CD8-positive, alpha-beta memory T cell (primary cell): ENCODE measurements around the gene VWA5B1. TPM values are rescaled to one million over a fixed set of nuclear protein-coding genes. Genes with fewer than 3 reads are reported as not detected.

ENCODE experiments used
- CTCF ChIA-PET: fragments of 350-600 bp; sonication (Branson Sonifier 250); formaldehyde crosslinking; loops from one replicate; lab custom pipeline; 2021; ENCODE audit warnings: antibody characterized with exemption; lab: Charles Lee
- POLR2A ChIA-PET: fragments of 350-600 bp; sonication (Branson Sonifier 250); formaldehyde crosslinking; loops from one replicate; lab custom pipeline; 2021; ENCODE audit warnings: antibody characterized with exemption; lab: Charles Lee
- DNase-seq, 5 donors: peaks; one replicate each; pipeline versions ENCODE4 v3.0.0 to v3.0.0-alpha.2; 2020 to 2022; ENCODE audit warnings: mixed read lengths in 1 of 5
- H3K27ac ChIP-seq: one replicate; pipeline ENCODE4 v1.7.0; 2013; ENCODE audit warnings: low read depth, mild to moderate bottlenecking, low read length, moderate library complexity
- H3K27me3 ChIP-seq: 2 replicates; pipeline ENCODE4 v1.7.0; 2013; ENCODE audit warnings: low read length, mild to moderate bottlenecking; ENCODE audit not compliant: insufficient read depth, poor library complexity, severe bottlenecking
- H3K36me3 ChIP-seq: 2 replicates; pipeline ENCODE4 v1.7.0; 2013; ENCODE audit warnings: mild to moderate bottlenecking, low read length, moderate library complexity; ENCODE audit not compliant: insufficient read depth
- H3K4me1 ChIP-seq: 2 replicates; pipeline ENCODE4 v1.7.0; 2013; ENCODE audit warnings: mild to moderate bottlenecking, low read length, moderate library complexity; ENCODE audit not compliant: insufficient read depth
- H3K4me3 ChIP-seq: 2 replicates; pipeline ENCODE4 v1.7.0; 2013; ENCODE audit warnings: mild to moderate bottlenecking, low read length
- H3K9me3 ChIP-seq: 2 replicates; pipeline ENCODE4 v1.7.0; 2013; ENCODE audit warnings: mild to moderate bottlenecking, low read length
- H3K27ac Mint-ChIP-seq, 8 donors: one replicate each; pipeline ENCODE4 v1.8.0; 2020 to 2021; ENCODE audit warnings: mixed read lengths in 8 of 8, mild to moderate bottlenecking in 6 of 8, inconsistent platforms in 3 of 8, moderate library complexity in 3 of 8
- H3K27me3 Mint-ChIP-seq, 2 donors: one replicate each; pipeline ENCODE4 v1.8.0; 2020 to 2021; ENCODE audit warnings: mixed read lengths in 2 of 2, mild to moderate bottlenecking in 1 of 2, moderate library complexity in 1 of 2
- H3K36me3 Mint-ChIP-seq, 3 donors: one replicate each; pipeline ENCODE4 v1.8.0; 2020 to 2021; ENCODE audit warnings: mixed read lengths in 3 of 3, inconsistent platforms in 1 of 3, mild to moderate bottlenecking in 1 of 3
- H3K4me1 Mint-ChIP-seq, 3 donors: one replicate each; pipeline ENCODE4 v1.8.0; 2020 to 2021; ENCODE audit warnings: mixed read lengths in 3 of 3, inconsistent platforms in 1 of 3, mild to moderate bottlenecking in 1 of 3
- H3K4me3 Mint-ChIP-seq, 7 donors: one replicate each; pipeline ENCODE4 v1.8.0; 2020 to 2021; ENCODE audit warnings: mixed read lengths in 7 of 7, mild to moderate bottlenecking in 6 of 7, moderate library complexity in 4 of 7, inconsistent platforms in 2 of 7
- H3K9me3 Mint-ChIP-seq, 5 donors: one replicate each; pipeline ENCODE4 v1.8.0; 2020 to 2022; ENCODE audit warnings: mixed read lengths in 5 of 5, mild to moderate bottlenecking in 3 of 5, moderate library complexity in 2 of 5, inconsistent platforms in 1 of 5
- polyA plus RNA-seq: library from polyadenylated mRNA; unstranded; fragments of 300-500 nt; fragmentation: Illumina TruSeq; gene quantifications from one replicate; pipeline ENCODE4 v1.2.3, GENCODE V29; 2021
- total RNA-seq, 2 experiments: library from RNA; stranded (reverse); gene quantifications; one replicate each; pipeline ENCODE4 v1.2.3, GENCODE V29; 2021

Gene VWA5B1
- total and polyA plus RNA-seq, 3 experiments from 2014 or later = not detected

DNA sequence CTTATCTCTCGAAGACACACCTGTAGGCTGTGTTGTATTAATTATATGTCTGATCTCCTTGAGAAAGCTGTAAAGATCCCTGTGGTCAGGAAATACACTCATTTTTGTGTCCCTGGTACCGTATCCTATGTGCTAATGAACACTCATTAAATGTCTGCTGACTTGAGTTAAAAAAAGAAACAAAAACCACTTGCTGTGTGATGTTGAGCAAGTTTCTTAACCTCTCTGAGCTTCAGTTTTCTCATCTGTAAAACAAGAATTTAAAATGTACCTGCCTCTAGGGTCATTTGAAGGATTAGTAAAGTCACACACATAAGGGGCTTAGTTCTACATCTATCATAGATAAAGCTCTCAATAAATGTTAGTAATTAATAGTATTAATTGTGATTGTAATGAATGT lies 91.3 kb downstream of the VWA5B1 start:
- DNase-seq = no peak
- ChIA-PET POLR2A (no interaction called here), CTCF (no interaction called here)
- Mint-ChIP-seq H3K27ac (no peak overlapping the region), H3K27me3 (peaks cover 29 to 57% of the 10 kb centered on the region in 2 donors), H3K9me3 (no peaks in the 10 kb centered on the region), H3K36me3 (no peaks in the 10 kb centered on the region), H3K4me1 (no peaks in the 10 kb centered on the region), H3K4me3 (no peak overlapping the region)
- H3K27ac ChIP-seq = no peak overlapping the region
- no peaks in the 10 kb centered on the region for H3K36me3 ChIP-seq
- peaks cover 21% of the 10 kb centered on the region for H3K27me3 ChIP-seq
- no peaks in the 10 kb centered on the region for H3K4me1 ChIP-seq
- H3K9me3 ChIP-seq = no peaks in the 10 kb centered on the region
- no peak overlapping the region for H3K4me3 ChIP-seq

DNA sequence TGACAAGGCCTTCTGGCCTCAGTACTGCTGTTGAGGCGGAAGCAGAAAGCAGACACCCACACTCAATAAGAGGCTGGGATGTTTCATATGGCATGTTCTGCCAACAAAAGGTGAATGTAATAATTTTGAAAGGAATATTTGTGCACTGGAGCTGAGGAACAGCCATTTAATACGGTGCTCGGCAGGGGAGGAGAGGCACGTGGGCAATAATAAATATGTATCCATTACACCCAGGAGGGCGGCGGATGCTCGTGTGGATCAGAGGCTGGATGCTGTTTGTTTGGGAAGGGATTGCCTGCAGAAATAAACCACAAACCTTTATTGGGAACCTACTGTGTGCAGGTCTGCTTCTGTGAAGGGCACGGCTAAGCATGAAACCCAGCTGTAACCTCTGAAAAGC lies 92.0 kb downstream of the VWA5B1 start:
- CTCF ChIA-PET = no interaction called here
- H3K27ac ChIP-seq = no peak overlapping the region
- peaks cover 36 to 58% of the 10 kb centered on the region in 2 donors for H3K27me3 Mint-ChIP-seq

GRCh38 chr1:20383631-20384030 lies 93.0 kb downstream of the VWA5B1 start:
- H3K4me3 ChIP-seq = no peak overlapping the region
- ChIA-PET POLR2A (no interaction called here), CTCF (no interaction called here)
- no peaks in the 10 kb centered on the region for H3K36me3 ChIP-seq
- no peak overlapping the region for H3K27ac Mint-ChIP-seq
- H3K36me3 Mint-ChIP-seq = no peaks in the 10 kb centered on the region
- DNase-seq = no peak
- H3K27ac ChIP-seq = no peak overlapping the region
- no peaks in the 10 kb centered on the region for H3K9me3 ChIP-seq
- H3K9me3 Mint-ChIP-seq = no peaks in the 10 kb centered on the region
- H3K27me3 Mint-ChIP-seq = peaks cover 38 to 63% of the 10 kb centered on the region in 2 donors
- H3K4me1 ChIP-seq = no peaks in the 10 kb centered on the region
- H3K27me3 ChIP-seq = peaks cover 24% of the 10 kb centered on the region
- H3K4me1 Mint-ChIP-seq = no peaks in the 10 kb centered on the region
- no peak overlapping the region for H3K4me3 Mint-ChIP-seq

More for the DNA sequence above, 92.0 kb downstream of the VWA5B1 start:
- Histone ChIP-seq H3K36me3 (no peaks in the 10 kb centered on the region), H3K4me1 (no peaks in the 10 kb centered on the region), H3K9me3 (no peaks in the 10 kb centered on the region), H3K27me3 (peaks cover 21% of the 10 kb centered on the region), H3K4me3 (no peak overlapping the region)
- Mint-ChIP-seq H3K4me1 (no peaks in the 10 kb centered on the region), H3K4me3 (no peak overlapping the region), H3K27ac (no peak overlapping the region), H3K36me3 (no peaks in the 10 kb centered on the region), H3K9me3 (no peaks in the 10 kb centered on the region)
- POLR2A ChIA-PET = no interaction called here
- DNase-seq = no peak

DNA sequence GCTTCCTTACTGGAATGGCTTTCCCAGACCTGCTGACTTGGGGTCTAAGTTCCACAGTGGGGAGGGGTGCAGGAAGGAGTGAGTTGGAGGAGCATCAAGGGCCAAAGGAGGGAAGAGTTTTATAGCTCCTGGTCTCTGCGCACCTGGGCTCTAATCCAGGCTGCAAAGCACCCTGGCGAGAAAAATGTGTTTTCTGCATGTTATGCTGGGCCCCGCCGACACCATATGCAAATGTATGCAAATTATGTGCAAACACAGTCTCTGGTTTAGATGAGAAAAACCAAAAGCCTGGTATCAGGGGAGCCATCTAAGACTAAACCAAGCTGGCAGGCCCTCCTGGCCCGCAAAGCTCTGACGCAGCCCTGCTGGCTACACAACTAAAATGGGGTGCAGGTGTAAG lies 95.0 kb downstream of the VWA5B1 start:
- Histone ChIP-seq H3K27me3 (peaks cover 30% of the 10 kb centered on the region), H3K36me3 (no peaks in the 10 kb centered on the region), H3K4me3 (no peak overlapping the region), H3K4me1 (no peaks in the 10 kb centered on the region), H3K9me3 (no peaks in the 10 kb centered on the region), H3K27ac (no peak overlapping the region)
- H3K9me3 Mint-ChIP-seq = no peaks in the 10 kb centered on the region
- no peak overlapping the region for H3K4me3 Mint-ChIP-seq
- H3K27ac Mint-ChIP-seq = no peak overlapping the region
- ChIA-PET POLR2A (no interaction called here), CTCF (no interaction called here)
- H3K27me3 Mint-ChIP-seq = peaks cover 33 to 62% of the 10 kb centered on the region in 2 donors
- no peaks in the 10 kb centered on the region for H3K36me3 Mint-ChIP-seq
- H3K4me1 Mint-ChIP-seq = no peaks in the 10 kb centered on the region
- no peak for DNase-seq

- Mint-ChIP-seq H3K27me3 (peaks cover 32 to 66% of the 10 kb centered on the region in 2 donors), H3K4me1 (no peaks in the 10 kb centered on the region), H3K9me3 (no peaks in the 10 kb centered on the region), H3K27ac (no peak overlapping the region), H3K36me3 (no peaks in the 10 kb centered on the region), H3K4me3 (no peak overlapping the region)
- POLR2A ChIA-PET = no interaction called here
- Histone ChIP-seq H3K27ac (no peak overlapping the region), H3K9me3 (no peaks in the 10 kb centered on the region), H3K36me3 (no peaks in the 10 kb centered on the region), H3K4me3 (no peak overlapping the region), H3K27me3 (peaks cover 30% of the 10 kb centered on the region), H3K4me1 (no peaks in the 10 kb centered on the region)
- CTCF ChIA-PET = no interaction called here
- DNase-seq = no peak
Observed at GRCh38 chr1:20386323-20387081, 95.8 kb downstream of the VWA5B1 start.

GRCh38 chr1:20389571-20389970 lies 98.9 kb downstream of the VWA5B1 start:
- peaks cover 0 to 6% (median 5%) of the 10 kb centered on the region in 5 donors for H3K9me3 Mint-ChIP-seq
- no peak overlapping the region for H3K4me3 Mint-ChIP-seq
- ChIA-PET POLR2A (no interaction called here), CTCF (interaction anchor here (1.0 kb wide), 1 partner anchor 13 kb away, joined by 4 read pairs; no protein-coding TSS in a partner anchor)
- H3K4me1 Mint-ChIP-seq = no peaks in the 10 kb centered on the region
- Histone ChIP-seq H3K27ac (no peak overlapping the region), H3K4me3 (no peak overlapping the region), H3K27me3 (peaks cover 23% of the 10 kb centered on the region), H3K4me1 (no peaks in the 10 kb centered on the region), H3K36me3 (no peaks in the 10 kb centered on the region), H3K9me3 (no peaks in the 10 kb centered on the region)
- H3K27me3 Mint-ChIP-seq = peaks cover 36 to 71% of the 10 kb centered on the region in 2 donors
- H3K36me3 Mint-ChIP-seq = no peaks in the 10 kb centered on the region
- no peak overlapping the region for H3K27ac Mint-ChIP-seq
- no peak for DNase-seq

- H3K27me3 Mint-ChIP-seq = peaks cover 28 to 64% of the 10 kb centered on the region in 2 donors
- peaks cover 11% of the 10 kb centered on the region for H3K27me3 ChIP-seq
- no peak for DNase-seq
- no peaks in the 10 kb centered on the region for H3K9me3 ChIP-seq
- no peak overlapping the region for H3K4me3 Mint-ChIP-seq
- H3K27ac ChIP-seq = no peak overlapping the region
- H3K27ac Mint-ChIP-seq = no peak overlapping the region
- H3K36me3 ChIP-seq = no peaks in the 10 kb centered on the region
- H3K36me3 Mint-ChIP-seq = peaks cover 0 to 6% (median 0%) of the 10 kb centered on the region in 3 donors
- H3K4me3 ChIP-seq = no peak overlapping the region
- H3K4me1 ChIP-seq = no peaks in the 10 kb centered on the region
- POLR2A ChIA-PET = no interaction called here
- H3K9me3 Mint-ChIP-seq = peaks cover 8 to 13% (median 12%) of the 10 kb centered on the region in 5 donors
- CTCF ChIA-PET = no interaction called here
- no peaks in the 10 kb centered on the region for H3K4me1 Mint-ChIP-seq
Observed at GRCh38 chr1:20390589-20391331, 100.1 kb downstream of the VWA5B1 start.

DNA sequence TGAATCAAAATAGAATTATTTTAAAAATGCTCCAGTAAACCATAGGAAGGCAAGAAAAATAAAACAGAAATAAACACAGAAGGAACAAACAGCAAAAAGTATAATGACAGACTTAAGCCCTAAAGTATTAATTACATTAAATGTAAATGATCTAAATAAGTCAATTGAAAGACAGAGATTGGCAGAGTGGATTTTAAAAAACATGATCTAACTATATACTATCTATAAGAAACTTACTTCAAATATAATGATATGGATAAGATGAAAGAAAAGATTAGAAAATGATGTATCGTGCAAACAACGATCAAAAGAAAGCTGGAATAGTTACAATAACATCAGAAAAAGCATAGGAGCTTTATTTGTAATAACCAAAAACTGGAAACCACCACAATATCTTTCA lies 104.6 kb downstream of the VWA5B1 start:
- CTCF ChIA-PET = no interaction called here
- H3K36me3 ChIP-seq = no peaks in the 10 kb centered on the region
- no peaks in the 10 kb centered on the region for H3K27me3 ChIP-seq
- no peaks in the 10 kb centered on the region for H3K4me1 Mint-ChIP-seq
- no peak overlapping the region for H3K27ac Mint-ChIP-seq
- H3K27ac ChIP-seq = no peak overlapping the region
- H3K9me3 Mint-ChIP-seq = peaks cover 8 to 19% (median 17%) of the 10 kb centered on the region in 5 donors
- no peak overlapping the region for H3K4me3 ChIP-seq
- no peak overlapping the region for H3K4me3 Mint-ChIP-seq
- peaks cover 0 to 6% (median 0%) of the 10 kb centered on the region in 3 donors for H3K36me3 Mint-ChIP-seq
- POLR2A ChIA-PET = no interaction called here
- H3K4me1 ChIP-seq = no peaks in the 10 kb centered on the region
- H3K27me3 Mint-ChIP-seq = peaks cover 28 to 58% of the 10 kb centered on the region in 2 donors
- H3K9me3 ChIP-seq = no peaks in the 10 kb centered on the region
- DNase-seq = no peak
